Adipocyte (in vitro differentiated cells): ENCODE results near the gene SEMG2.

ENCODE experiments used
- DNase-seq: peaks from one replicate; pipeline ENCODE4 v3.0.0-alpha.2; 2015; ENCODE audit warnings: low read depth
- H3K27me3 ChIP-seq: replicated peaks from 2 replicates; pipeline ENCODE4 v1.7.0; 2013; ENCODE audit warnings: mild to moderate bottlenecking, low read length, moderate library complexity; ENCODE audit not compliant: control insufficient read depth, insufficient read depth
- H3K36me3 ChIP-seq: 2 replicates; pipeline ENCODE4 v1.7.0; 2013; ENCODE audit warnings: low read length, mild to moderate bottlenecking, moderate library complexity; ENCODE audit not compliant: control insufficient read depth, insufficient read depth, severe bottlenecking
- H3K4me1 ChIP-seq: 2 replicates; pipeline ENCODE4 v1.7.0; 2013; ENCODE audit warnings: mild to moderate bottlenecking, low read length, moderate library complexity; ENCODE audit not compliant: control insufficient read depth, insufficient read depth
- H3K4me3 ChIP-seq: 2 replicates; pipeline ENCODE4 v1.7.0; 2013; ENCODE audit warnings: mild to moderate bottlenecking, low read length, moderate library complexity
- H3K9ac ChIP-seq: 2 replicates; pipeline ENCODE4 v1.7.0; 2013; ENCODE audit warnings: mild to moderate bottlenecking, low read length, moderate library complexity
- H3K9me3 ChIP-seq: 2 replicates; pipeline ENCODE4 v1.7.0; 2013; ENCODE audit warnings: mild to moderate bottlenecking, low read length, moderate library complexity; ENCODE audit not compliant: control insufficient read depth

The SEMG2 gene

GRCh38 chr20:45191926-45192325, 29.2 kb upstream of the SEMG2 start:
- peaks cover 4% of the 10 kb centered on the region for H3K9me3 ChIP-seq
- no peak overlapping the region for H3K4me3 ChIP-seq
- H3K9ac ChIP-seq = no peak overlapping the region
- H3K36me3 ChIP-seq = no peaks in the 10 kb centered on the region
- peaks cover 18% of the 10 kb centered on the region for H3K27me3 ChIP-seq
- no peaks in the 10 kb centered on the region for H3K4me1 ChIP-seq
- no peak for DNase-seq

GRCh38 chr20:45193331-45193730, 27.8 kb upstream of the SEMG2 start:
- no peaks in the 10 kb centered on the region for H3K36me3 ChIP-seq
- H3K9ac ChIP-seq = no peak overlapping the region
- DNase-seq = no peak

GRCh38 chr20:45206725-45207124, 14.4 kb upstream of the SEMG2 start, which contains the start of gene SEMG1:
Gene SEMG1, plus strand, starts transcription at chr20:45207033. Its CDS starts 21 bp downstream, at chr20:45207054.
- no peaks in the 10 kb centered on the region for H3K36me3 ChIP-seq
- no peak within 1 kb of the TSS for H3K4me3 ChIP-seq
- no peak within 1 kb of the TSS for H3K9ac ChIP-seq
- no peaks in the 10 kb centered on the region for H3K4me1 ChIP-seq
- H3K27me3 ChIP-seq = peaks cover 28% of the 10 kb centered on the region
- peaks cover 16% of the 10 kb centered on the region for H3K9me3 ChIP-seq
- DNase-seq = no peak

More at GRCh38 chr20:45193331-45193730, 27.8 kb upstream of the SEMG2 start:
- H3K27me3 ChIP-seq = peaks cover 18% of the 10 kb centered on the region
- peaks cover 6% of the 10 kb centered on the region for H3K9me3 ChIP-seq
- no peaks in the 10 kb centered on the region for H3K4me1 ChIP-seq
- H3K4me3 ChIP-seq = no peak overlapping the region

- Histone ChIP-seq H3K4me1 (no peaks in the 10 kb centered on the region), H3K36me3 (no peaks in the 10 kb centered on the region), H3K4me3 (no peak overlapping the region), H3K9me3 (peaks cover 3% of the 10 kb centered on the region), H3K9ac (no peak overlapping the region), H3K27me3 (peaks cover 28% of the 10 kb centered on the region)
- DNase-seq = no peak
Observed at GRCh38 chr20:45209924-45210323, 11.2 kb upstream of the SEMG2 start.

- no peak for DNase-seq
- Histone ChIP-seq H3K9me3 (peaks cover 3% of the 10 kb centered on the region), H3K36me3 (no peaks in the 10 kb centered on the region), H3K4me1 (no peaks in the 10 kb centered on the region), H3K4me3 (no peak overlapping the region), H3K9ac (no peak overlapping the region), H3K27me3 (peaks cover 16% of the 10 kb centered on the region)
Observed at GRCh38 chr20:45211569-45212474, 9.4 kb upstream of the SEMG2 start.

GRCh38 chr20:45212836-45213235, 8.3 kb upstream of the SEMG2 start:
- Histone ChIP-seq H3K36me3 (no peaks in the 10 kb centered on the region), H3K9me3 (peaks cover 9% of the 10 kb centered on the region), H3K4me3 (no peak overlapping the region), H3K9ac (no peak overlapping the region), H3K4me1 (no peaks in the 10 kb centered on the region), H3K27me3 (peaks cover 6% of the 10 kb centered on the region)
- DNase-seq = no peak

- peaks cover 9% of the 10 kb centered on the region for H3K9me3 ChIP-seq
- no peak overlapping the region for H3K9ac ChIP-seq
- no peaks in the 10 kb centered on the region for H3K36me3 ChIP-seq
- no peak overlapping the region for H3K4me3 ChIP-seq
- DNase-seq = no peak
- peaks cover 14% of the 10 kb centered on the region for H3K27me3 ChIP-seq
- H3K4me1 ChIP-seq = no peaks in the 10 kb centered on the region
Observed at GRCh38 chr20:45218124-45218523, 3.0 kb upstream of the SEMG2 start.

- peaks cover 18% of the 10 kb centered on the region for H3K27me3 ChIP-seq
- peaks cover 9% of the 10 kb centered on the region for H3K9me3 ChIP-seq
- no peak overlapping the region for H3K4me3 ChIP-seq
- H3K4me1 ChIP-seq = no peaks in the 10 kb centered on the region
- DNase-seq = no peak
- H3K9ac ChIP-seq = no peak overlapping the region
- H3K36me3 ChIP-seq = no peaks in the 10 kb centered on the region
Observed at GRCh38 chr20:45218636-45219035, 2.5 kb upstream of the SEMG2 start.

GRCh38 chr20:45223136-45223535, 2.0 kb downstream of the SEMG2 start:
- DNase-seq = no peak
- peaks cover under 1% of the 10 kb centered on the region for H3K9me3 ChIP-seq
- no peaks in the 10 kb centered on the region for H3K36me3 ChIP-seq
- peaks cover 27% of the 10 kb centered on the region for H3K27me3 ChIP-seq
- H3K4me1 ChIP-seq = no peaks in the 10 kb centered on the region
- no peak overlapping the region for H3K9ac ChIP-seq
- H3K4me3 ChIP-seq = no peak overlapping the region

- no peaks in the 10 kb centered on the region for H3K36me3 ChIP-seq
- H3K9ac ChIP-seq = no peak overlapping the region
- H3K4me3 ChIP-seq = no peak overlapping the region
- peaks cover 26% of the 10 kb centered on the region for H3K27me3 ChIP-seq
- H3K4me1 ChIP-seq = no peaks in the 10 kb centered on the region
- DNase-seq = no peak
- H3K9me3 ChIP-seq = no peaks in the 10 kb centered on the region
Observed at GRCh38 chr20:45226287-45226686, 5.1 kb downstream of the SEMG2 start.

- H3K4me3 ChIP-seq = no peak overlapping the region
- peaks cover 19% of the 10 kb centered on the region for H3K27me3 ChIP-seq
- no peaks in the 10 kb centered on the region for H3K4me1 ChIP-seq
- peaks cover 19% of the 10 kb centered on the region for H3K9me3 ChIP-seq
- no peak for DNase-seq
- no peak overlapping the region for H3K9ac ChIP-seq
- H3K36me3 ChIP-seq = no peaks in the 10 kb centered on the region
Observed at GRCh38 chr20:45229264-45230056, 8.3 kb downstream of the SEMG2 start.
